ENCODE results near the gene ZNF358.

The ZNF358 gene

DNA sequence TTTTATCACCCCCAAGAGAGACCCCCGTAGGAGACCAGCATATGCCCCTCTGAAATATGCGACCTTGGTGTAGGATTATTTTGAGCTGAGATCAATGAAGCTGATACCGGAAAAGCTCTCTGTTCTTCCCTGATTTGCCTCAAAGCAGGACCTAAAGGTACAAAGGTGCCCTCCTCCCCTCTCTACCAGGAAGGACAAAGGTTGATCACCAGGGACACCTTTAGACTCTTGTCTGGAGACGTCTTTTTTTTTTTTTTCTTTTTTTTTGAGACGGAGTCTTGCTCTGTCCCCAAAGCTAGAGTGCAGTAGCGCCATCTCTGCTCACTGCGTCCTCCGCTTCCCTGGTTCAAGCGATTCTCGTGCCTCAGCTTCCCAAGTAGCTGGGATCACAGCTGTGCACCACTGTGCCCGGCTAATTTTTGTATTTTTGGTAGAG lies 26.3 kb upstream of the ZNF358 start:
- DNase-seq = no peak

DNA sequence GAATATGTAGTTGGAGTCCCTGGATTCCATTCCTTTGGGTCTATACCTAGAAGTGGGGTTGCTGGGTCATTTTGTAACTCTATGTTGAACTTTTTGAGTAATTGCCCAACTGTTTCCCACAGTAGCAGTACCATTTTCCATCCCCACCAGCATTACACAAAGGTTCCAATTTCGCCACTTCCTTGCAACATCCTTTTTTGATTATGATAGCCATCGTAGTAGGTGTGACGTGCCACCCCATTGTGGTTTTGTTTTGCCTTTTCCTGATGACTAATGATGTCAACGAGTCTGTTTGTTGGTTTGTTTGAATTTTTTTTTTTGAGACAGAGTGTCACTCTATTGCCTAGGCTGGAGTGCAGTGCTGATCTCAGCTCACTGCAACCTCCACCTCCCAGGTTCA lies 23.8 kb upstream of the ZNF358 start:
- peak; percentile 32 for DNase-seq

DNA sequence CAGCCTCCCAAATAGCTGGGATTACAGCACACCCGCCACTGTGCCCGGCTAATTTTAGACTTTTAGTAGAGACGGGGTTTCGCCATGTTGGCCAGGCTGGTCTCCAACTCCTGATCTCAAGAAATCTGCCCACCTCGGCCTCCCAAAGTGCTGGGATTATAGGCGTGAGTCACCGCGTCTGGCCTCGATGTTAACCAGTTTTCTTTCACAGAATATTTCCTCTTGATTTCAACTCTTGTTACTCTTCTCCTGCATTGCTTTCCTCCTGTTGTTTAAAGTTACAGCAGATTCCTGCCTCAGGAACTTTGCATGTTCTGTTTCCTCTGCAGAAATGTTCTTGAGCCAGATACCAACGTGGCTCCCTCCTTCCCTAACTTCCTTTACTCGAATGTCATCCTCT lies 23.3 kb upstream of the ZNF358 start:
- DNase-seq = no peak

DNA sequence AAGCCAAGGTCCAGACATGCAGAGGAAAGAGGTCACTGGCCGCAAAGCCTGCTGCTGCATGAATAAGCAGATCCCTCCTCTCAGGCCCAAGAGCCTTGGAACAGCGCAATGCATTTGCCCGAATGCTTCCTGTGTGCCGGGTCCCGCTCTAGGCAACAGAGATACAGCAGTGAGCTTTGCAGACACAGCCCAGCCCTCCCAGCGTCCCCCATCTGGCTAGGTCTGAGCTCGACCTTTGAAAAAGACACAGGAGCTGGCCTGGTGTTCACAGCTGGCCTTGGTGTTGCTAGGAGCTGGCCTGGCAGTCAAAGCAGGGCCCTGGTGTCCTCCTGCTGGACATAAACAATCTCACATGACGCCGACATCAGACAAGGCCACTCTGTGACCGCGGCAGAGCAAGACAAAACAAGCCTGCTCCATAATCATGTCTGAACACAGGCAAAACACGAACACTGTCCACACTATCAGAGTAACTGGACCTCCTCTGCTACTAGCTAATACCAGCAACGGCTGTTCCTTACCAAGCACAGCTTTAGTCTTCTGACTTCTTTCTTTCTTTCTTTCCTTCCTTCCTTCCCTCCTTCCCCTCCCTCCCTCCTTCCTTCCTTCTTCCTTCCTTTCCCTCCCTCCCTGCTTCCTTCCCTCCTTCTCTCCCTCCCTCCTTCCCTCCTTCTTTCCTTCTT lies 21.3 kb upstream of the ZNF358 start:
- no peak for DNase-seq

DNA sequence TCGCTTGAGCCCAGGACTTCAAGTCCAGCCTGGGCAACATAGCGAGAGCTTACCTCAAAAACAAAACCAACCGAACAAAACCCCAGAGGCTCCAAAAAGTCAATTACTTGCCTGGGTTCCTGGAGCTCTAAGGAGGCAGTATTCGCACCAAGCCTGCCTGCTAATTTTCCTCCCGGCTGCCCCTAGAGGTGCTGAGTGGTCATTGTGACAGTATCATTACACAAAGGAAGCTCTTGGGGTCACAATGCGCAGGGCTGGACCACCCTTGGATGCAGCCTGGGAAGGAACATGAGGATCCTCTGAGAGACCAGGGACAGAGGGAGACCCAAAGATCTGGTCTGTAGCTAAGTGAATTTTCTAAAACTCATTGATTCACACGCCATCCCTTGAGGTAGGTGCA lies 18.6 kb upstream of the ZNF358 start:
- no peak for DNase-seq

DNA sequence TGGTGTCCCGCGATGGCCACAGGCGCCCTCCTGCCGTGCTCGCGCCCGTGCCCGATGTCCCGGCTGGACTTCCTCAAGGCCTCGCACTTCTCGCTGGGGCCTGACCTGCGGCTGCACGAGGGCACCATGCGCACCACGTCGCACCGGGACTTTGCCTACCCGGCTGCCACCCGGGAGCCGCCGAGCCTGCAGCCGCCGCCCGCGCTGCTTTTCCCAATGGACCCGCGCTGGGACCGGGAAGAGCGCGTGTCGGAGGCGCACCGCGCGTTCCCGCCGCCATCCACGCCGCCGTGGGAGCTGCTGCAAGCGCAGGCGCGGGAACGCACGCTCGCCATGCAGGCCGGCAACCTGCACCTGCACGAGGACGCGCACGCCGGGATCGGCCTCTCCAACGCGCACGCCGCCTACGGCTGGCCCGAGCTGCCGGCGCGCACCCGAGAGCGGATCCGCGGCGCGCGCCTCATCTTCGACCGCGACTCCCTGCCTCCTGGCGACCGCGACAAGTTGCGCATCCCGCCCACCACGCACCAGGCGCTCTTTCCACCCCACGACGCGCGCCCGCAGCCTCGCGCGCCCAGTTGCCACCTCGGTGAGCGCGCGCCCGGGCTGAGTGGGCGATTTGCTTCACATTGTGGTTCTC lies 15.0 kb upstream of the ZNF358 start:
- DNase-seq = no peak

DNA sequence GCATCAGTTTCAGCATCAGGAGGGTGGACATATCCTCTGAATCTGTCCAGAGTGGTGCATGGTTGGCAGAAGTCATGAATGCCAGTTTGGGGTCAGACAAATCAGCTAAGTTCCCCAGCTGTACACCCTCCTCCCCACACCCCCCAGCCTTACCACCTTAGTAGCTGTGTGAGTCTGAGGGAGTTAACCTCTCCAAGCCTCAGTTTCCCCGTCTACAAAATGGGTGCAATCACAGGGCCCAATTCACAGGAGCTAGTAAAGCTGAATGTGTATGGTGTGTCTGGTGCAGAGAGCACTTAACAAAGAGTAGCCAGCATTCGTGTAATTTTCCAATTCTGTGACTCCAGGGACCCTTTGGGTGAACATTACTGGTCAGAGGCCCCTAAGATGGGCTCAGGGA lies 13.4 kb upstream of the ZNF358 start:
- DNase-seq = no peak

DNA sequence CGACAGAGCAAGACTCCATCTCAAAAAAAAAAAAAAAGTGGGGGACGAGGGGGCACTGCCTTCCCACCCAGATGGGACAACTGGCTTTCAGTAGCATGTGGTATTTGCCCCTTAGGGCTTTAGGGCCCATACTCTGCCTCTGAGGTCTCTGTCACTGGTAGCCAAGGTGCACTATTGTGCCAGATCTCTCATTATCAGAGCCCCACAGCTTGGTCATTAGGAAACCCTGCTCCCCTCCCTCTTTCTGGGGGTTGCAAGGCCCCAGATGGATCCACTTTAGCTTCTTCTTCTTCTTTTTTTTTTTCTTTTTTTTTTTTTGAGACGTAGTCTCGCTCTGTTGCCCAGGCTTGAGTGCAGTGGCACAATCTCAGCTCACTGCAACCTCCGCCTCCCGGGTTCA lies 11.2 kb upstream of the ZNF358 start:
- no peak for DNase-seq

DNA sequence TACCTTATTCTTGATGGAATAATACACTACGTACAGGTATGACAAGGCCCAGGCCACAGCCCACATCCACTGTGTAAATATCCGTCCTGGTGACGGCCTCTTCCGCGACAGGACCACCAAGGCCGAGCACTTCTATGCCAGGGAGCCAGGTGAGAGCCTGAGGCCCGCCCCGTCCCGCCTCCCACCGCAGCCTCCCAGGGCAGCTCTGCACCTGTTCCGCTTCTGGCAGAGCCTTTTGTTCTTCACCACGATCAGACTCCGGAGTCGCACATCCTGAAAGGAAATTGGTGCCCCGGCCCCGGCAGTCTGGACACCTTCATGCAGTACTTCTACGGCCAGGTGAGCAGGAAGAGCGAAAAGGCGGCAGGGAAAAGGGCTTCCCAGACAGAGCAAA lies 10.6 kb upstream of the ZNF358 start:
- no peak for DNase-seq

DNA sequence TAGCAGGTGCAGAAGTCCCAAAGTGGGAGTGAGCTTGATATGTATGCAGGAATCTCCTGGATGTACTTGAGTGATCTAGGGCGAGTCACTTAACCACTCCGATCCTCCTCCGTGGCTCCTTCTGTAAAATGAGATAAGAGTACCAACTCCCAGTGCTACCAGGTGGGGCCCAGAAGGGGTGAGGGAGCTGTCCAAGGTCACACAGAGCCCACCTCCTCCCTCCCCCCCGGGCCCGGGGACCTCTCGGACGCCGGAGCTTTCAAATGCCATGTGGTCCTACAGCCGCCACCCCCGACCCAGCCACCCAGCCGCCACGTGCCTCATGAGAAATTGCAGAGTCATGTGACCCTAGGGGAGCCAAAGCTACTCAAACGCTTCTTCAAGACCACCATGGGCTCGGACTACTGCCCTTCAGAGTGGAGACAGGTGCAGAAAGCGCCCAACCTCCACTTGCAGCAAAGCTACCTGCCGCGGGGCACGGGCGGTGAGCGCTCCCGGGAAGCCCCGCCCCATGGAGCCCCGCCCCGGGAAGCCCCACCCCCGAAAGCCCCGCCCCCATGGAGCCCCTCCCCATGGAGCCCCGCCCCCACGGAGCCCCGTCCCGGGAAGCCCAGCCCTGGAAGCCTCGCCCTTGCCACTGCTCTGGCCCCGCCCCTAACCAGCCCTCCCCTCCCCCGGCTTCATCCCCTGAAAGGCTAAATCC lies 10.1 kb upstream of the ZNF358 start:
- no peak for DNase-seq

DNA sequence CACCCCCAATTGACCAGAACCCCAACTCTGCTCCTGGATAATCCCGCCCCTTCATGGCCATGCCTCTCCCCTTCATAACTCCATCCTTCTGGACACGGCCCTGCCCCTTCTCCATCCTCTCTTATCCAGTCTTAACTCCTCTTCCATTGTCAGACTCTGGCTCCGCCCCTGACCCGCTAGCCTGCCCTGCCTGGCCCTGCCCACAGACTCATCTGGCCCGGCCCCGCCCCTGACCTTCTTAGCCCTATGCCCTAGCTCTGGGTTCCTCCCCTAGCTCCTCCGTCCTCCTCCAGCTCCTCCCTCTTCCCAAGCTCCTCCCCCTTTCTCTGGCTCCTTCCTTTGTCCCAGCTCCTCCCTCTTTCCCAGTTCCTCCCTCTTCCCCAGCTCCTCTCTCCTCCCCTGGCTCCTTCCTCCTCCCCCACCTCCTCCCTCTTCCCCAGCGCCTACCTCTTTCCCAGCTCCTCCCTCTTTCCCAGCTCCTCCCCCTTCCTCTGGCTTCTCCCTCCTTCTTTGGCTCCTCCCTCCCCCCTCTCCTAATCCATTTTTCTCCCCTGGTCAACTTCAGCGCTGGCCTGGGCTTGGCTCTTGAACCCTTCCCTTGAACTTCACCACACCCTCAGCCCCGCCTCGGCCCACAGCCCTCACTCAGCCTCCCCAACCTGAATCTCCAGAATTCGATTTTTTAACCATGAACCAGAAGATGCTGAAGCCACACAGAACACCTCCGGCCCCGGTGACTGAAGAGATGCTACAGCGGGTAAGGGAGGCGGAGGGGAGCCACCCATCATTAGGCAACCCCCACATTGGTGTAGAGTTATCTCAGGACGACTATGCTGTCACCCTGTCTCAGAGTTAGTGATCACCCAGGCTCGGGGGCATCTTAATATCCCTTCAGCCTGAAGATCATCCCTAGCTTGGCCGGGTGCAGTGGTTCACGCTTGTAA lies 9.2 kb upstream of the ZNF358 start:
- DNase-seq = no peak

DNA sequence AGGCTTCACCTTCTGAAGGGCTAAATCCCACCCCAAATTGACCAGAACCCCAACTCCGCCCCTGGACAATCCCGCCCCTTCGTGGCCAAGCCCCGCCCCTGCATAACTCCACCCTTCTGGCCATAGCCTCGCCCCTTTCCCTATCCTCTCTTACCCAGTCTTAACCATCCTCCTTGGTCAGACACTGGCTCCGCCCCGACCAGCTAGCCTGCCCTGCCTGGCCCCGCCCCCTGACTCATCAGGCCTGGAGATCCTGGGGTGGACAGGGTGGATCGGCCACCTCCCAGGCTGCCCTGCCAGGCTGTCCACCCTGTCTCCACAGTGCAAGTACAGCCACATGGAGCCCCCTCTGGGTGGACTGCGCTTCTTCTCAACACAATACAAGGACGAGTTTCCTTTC lies 8.0 kb upstream of the ZNF358 start:
- no peak for DNase-seq

DNA sequence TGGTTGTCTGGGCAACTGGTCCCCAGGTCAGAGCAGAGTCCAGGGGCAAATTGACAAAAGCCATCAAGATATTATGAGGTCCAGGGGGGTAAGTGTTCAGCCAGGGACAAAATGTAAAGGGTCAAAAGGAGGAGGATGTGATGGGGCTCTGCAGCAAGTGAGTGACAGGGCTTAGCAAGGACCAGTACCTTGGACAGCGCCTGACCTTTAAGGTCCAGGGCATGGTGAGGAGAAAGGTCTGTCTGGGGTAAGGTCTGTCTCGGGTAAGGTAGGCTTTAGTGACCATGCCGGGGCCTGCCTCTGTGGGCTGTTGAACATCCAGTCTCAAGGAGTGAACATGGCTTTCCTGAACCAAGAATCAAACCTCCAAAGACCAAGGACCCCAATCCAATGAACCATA lies 6.3 kb upstream of the ZNF358 start:
- no peak for DNase-seq

DNA sequence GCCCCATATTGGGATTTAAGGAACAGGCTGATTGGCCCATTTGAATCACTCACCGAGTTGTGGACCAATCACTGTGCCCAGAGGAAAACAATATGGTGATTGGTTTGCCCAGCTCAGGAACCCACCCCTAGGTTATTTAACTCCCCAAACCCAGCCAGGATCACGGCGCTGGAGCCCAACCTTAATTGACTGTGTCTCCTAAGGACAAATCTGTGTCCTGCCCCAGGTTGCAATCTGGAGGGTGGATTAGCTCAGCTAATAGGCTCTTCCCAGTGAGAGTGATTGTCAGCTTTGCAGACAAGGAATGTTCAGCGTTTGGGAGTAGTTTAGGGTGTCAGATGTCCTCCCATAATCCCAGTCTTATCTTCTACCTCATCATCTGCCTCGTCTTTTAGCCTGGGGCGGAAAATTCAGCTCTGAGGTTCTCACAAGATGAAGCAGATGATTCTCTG lies 3.5 kb upstream of the ZNF358 start:
- no peak for DNase-seq

DNA sequence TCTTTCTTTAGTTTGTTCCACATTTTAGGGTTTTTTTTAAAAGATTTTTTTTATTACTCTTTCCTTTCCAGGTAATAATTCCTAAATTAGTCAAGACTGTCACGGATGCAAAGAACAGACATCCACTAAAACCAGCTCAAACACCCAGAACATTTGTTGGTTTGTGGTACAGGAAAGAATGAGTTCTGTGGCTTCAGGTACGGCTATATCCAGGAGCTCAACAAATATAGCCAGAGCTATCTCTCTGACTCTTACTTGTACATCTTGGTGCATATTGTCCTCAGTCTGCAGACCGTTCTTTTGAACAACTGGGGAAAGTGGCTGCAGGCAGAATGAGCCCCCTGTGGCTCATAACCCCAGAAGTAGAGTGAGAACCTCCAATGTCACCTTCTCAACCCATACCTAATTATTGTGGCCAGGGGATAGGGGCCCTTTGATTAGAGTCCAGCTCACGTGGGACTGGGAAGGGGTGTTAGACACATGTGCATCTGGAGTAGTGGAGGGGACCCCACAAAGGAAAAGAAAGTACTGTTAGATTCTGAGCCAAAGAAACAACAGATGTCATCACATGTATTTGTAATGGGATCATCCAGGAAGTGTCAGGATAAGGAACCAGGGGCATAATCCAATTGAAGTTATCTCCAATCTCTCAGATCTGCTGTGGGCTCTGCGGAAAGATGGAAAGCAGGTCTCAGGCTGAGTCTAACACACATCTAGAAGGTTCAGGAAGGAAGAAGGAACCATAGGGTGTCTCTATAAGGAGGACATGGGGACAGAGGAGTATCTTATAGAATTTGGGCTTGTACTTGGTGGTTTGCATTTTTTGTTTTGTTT lies 1.9 kb upstream of the ZNF358 start:
- DNase-seq = no peak

DNA sequence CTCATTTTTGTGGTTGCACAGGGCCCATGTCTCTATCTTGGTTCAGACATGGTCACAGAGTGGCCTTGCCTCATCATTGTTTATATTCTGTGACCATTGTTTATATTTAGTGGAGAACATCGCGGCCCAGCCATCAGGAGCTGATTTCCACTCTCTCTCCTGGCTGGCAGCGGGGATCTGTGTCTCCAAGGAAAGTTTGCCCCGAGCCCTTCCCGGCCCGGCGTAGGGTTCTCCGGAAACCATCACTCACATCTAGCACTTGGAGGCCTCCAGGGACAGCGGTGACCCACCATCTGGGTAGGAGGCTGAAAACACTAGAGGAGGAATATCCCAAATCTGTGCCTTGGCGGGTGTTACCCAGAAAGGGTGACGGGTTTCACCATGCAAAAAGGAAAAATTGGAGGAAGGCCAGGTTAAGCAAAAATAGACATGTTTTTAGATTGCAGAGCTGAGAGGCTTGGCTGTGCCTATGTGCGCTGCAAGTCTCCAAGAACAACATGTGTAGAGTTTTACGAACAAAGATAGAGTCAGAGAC lies 726 bp upstream of the ZNF358 start:
- no peak for DNase-seq

DNA sequence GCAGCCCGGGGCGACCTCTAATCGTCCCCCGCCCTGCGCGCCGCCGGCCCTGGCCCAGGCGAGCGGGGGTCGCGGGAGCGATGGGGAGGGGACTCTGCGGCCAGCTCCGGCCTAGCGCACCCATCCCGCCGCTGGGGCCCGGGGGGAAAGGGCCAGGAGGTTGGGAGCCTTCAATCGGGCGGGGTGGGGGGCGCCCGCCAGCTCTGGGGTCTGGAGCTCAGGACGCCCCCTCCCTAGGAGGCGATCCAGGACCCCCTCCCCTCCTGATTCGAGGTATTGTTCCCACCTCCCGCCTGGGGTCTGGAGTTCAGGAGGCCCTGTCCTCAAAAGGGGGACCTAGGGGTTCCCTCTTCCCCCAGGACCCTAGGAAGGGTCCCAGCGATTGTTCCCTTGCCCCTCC lies 430 bp downstream of the ZNF358 start:
- DNase-seq = no peak

DNA sequence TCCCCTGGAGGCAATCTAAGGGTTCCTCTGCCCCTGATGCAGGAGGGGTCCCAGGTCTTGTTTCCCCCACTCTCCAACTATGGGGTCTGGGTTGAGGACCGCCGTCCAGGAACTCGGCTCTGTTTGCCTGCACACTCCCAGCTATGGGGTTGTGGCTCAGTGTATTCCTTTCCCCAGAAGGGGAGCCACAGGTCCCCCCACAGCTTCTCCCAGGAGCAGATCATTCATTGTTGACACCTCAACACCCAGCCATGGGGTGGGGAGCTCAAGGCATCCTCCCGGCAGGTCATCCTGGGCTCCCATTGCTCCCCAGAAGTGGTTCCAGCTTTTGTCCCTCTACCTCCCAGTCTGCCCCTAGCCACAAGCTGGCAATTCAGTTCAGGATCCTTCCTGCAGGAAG lies 975 bp downstream of the ZNF358 start:
- no peak for DNase-seq

DNA sequence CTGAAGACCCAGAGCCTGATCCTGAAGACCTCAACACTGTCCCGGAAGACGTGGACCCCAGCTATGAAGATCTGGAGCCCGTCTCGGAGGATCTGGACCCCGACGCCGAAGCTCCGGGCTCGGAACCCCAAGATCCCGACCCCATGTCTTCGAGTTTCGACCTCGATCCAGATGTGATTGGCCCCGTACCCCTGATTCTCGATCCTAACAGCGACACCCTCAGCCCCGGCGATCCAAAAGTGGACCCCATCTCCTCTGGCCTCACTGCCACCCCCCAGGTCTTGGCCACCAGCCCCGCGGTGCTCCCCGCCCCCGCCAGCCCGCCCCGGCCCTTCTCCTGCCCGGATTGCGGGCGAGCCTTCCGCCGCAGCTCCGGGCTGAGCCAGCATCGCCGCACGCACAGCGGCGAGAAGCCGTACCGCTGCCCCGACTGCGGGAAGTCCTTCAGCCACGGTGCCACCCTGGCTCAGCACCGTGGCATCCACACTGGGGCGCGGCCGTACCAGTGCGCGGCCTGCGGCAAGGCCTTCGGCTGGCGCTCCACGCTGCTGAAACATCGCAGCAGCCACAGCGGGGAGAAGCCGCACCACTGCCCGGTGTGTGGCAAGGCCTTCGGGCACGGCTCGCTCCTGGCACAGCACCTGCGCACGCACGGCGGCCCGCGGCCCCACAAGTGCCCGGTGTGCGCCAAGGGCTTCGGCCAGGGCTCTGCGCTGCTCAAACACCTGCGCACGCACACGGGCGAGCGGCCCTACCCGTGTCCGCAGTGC lies 3.6 kb downstream of the ZNF358 start:
- DNase-seq = no peak

DNA sequence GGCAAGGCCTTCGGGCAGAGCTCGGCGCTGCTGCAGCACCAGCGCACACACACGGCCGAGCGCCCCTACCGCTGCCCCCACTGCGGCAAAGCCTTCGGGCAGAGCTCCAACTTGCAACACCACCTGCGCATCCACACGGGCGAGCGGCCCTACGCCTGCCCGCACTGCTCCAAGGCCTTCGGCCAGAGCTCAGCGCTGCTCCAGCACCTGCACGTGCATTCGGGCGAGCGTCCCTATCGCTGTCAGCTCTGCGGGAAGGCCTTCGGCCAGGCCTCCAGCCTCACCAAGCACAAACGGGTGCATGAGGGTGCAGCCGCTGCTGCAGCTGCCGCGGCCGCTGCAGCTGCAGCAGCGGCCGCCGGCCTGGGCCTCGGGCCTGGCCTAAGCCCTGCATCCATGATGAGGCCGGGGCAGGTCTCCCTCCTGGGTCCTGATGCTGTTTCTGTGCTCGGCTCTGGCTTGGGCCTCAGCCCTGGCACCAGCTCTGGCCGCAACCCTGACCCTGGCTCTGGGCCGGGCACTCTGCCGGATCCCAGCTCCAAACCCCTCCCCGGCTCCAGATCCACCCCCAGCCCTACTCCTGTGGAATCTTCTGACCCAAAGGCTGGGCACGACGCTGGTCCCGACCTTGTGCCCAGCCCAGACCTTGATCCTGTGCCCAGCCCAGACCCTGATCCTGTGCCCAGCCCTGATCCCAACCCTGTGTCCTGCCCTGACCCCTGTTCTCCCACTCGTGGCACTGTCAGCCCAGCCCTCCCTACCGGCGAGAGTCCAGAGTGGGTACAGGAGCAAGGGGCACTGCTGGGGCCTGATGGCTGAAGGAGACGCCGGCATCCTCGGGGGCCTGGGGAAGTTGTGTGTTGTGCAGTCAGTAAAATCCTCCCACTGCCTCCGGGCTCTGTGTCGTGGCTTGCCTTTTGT lies 4.5 kb downstream of the ZNF358 start:
- no peak for DNase-seq

Data from activated CD8-positive, alpha-beta memory T cell treated with anti-CD3 and anti-CD28 coated beads, Interleukin-2, amount 50 U/mL, for 4 hours (primary cell).